HepG2 (cell line): ENCODE measurements around the gene NHP2. TPM values are rescaled to one million over a fixed set of nuclear protein-coding genes. Genes with fewer than 3 reads are reported as not detected.
A peak's percentile ranks its signal among the peaks of the same experiment; 100 is the strongest.

Source experiments
- HMG20A ChIP-seq: IDR thresholded peaks from 2 replicates; pipeline ENCODE4 v1.6.1; 2016; ENCODE audit warnings: borderline replicate concordance
- HNF4G ChIP-seq, 2 experiments: sonication (generic) in 1 of 2; formaldehyde crosslinking in 1 of 2; IDR thresholded peaks; 2 replicates each; pipeline versions ENCODE4 v1.4.0 to v1.6.1; 2011 to 2020; ENCODE audit warnings: borderline replicate concordance in 2 of 2, low read depth in 2 of 2, mild to moderate bottlenecking in 2 of 2, low read length in 1 of 2, missing genetic modification reagents in 1 of 2, moderate library complexity in 1 of 2
- HNRNPLL ChIP-seq: fragments of 200-400 bp; formaldehyde crosslinking; IDR thresholded peaks from 2 replicates; pipeline ENCODE4 v1.6.1; 2017; ENCODE audit warnings: mild to moderate bottlenecking, low read depth, low read length; ENCODE audit not compliant: poor library complexity, severe bottlenecking
- IKZF4 ChIP-seq: sonication (generic); formaldehyde crosslinking; IDR thresholded peaks from 2 replicates; pipeline ENCODE4 v1.5.1; 2020; ENCODE audit warnings: borderline replicate concordance, mild to moderate bottlenecking, low read depth, missing genetic modification reagents; ENCODE audit errors: not compliant biosample characterization
- MTF2 ChIP-seq: sonication (generic); formaldehyde crosslinking; IDR thresholded peaks from 2 replicates; pipeline ENCODE4 v1.5.0; 2020; ENCODE audit warnings: missing genetic modification reagents, borderline replicate concordance
- MYNN ChIP-seq: sonication (generic); formaldehyde crosslinking; IDR thresholded peaks from 2 replicates; pipeline ENCODE4 v1.4.0; 2020; ENCODE audit warnings: mild to moderate bottlenecking, low read depth, missing genetic modification reagents
- NCOA2 ChIP-seq: sonication (generic); formaldehyde crosslinking; IDR thresholded peaks from 2 replicates; pipeline ENCODE4 v1.8.0; 2022; ENCODE audit warnings: inconsistent platforms
- NFE2 ChIP-seq: sonication (generic); formaldehyde crosslinking; IDR thresholded peaks from 2 replicates; pipeline ENCODE4 v1.4.0; 2020; ENCODE audit warnings: missing genetic modification reagents
- ZNF180 ChIP-seq: sonication (generic); formaldehyde crosslinking; IDR thresholded peaks from 2 replicates; pipeline ENCODE4 v1.4.0; 2020; ENCODE audit warnings: low read depth, missing genetic modification reagents, borderline replicate concordance
- ZNF224 ChIP-seq: sonication (generic); formaldehyde crosslinking; IDR thresholded peaks from 2 replicates; pipeline ENCODE4 v1.5.0; 2020; ENCODE audit warnings: mild to moderate bottlenecking, missing genetic modification reagents
- polyA plus RNA-seq, 8 experiments: library from polyadenylated mRNA; depleted of rRNA in 3 of 8; stranded (reverse) in 7 of 8; unstranded in 1 of 8; fragments of >200 nt; fragmentation: Illumina TruSeq in 4 of 8; extraction: Trizol in 4 of 8; gene quantifications; 2 replicates each; pipeline versions ENCODE4 v1.2.1 to v1.2.3, GENCODE V29; 2011 to 2016; ENCODE audit warnings: low read depth in 4 of 8, missing spikeins in 1 of 8, mixed read lengths in 1 of 8; ENCODE audit not compliant: insufficient read depth in 1 of 8
- total RNA-seq, 5 experiments: library from RNA; depleted of rRNA; stranded (reverse); fragments of >200 nt; fragmentation: Illumina TruSeq; extraction: Trizol; gene quantifications; 2 replicates each; pipeline ENCODE4 v1.2.3, GENCODE V29; 2016; ENCODE audit warnings: low read depth in 1 of 5
- TF ChIP-seq, protein P1 (sequence below), 2 experiments: fragments of 450-650 bp in 1 of 2; sonication (generic) in 1 of 2; formaldehyde crosslinking in 1 of 2; IDR thresholded peaks; 2 replicates each; pipeline versions ENCODE4 v1.6.1 to v1.8.0; 2016 to 2022; ENCODE audit warnings: antibody characterized with exemption in 1 of 2, mild to moderate bottlenecking in 1 of 2, missing genetic modification reagents in 1 of 2
- TF ChIP-seq, protein P2 (sequence below): sonication (generic); formaldehyde crosslinking; conservative IDR thresholded peaks from 2 replicates; pipeline ENCODE4 v1.8.0; 2022; ENCODE audit warnings: missing genetic modification reagents
- TF ChIP-seq, protein P3 (sequence below): sonication (generic); formaldehyde crosslinking; IDR thresholded peaks from 2 replicates; pipeline ENCODE4 v1.4.0; 2020; ENCODE audit warnings: missing genetic modification reagents

The NHP2 gene
- total and polyA plus RNA-seq, 2 of the 13 experiments (the other 11 are each of a cell fraction or from before 2014, with no cell fraction given) = 56.2 to 96.1 TPM

DNA sequence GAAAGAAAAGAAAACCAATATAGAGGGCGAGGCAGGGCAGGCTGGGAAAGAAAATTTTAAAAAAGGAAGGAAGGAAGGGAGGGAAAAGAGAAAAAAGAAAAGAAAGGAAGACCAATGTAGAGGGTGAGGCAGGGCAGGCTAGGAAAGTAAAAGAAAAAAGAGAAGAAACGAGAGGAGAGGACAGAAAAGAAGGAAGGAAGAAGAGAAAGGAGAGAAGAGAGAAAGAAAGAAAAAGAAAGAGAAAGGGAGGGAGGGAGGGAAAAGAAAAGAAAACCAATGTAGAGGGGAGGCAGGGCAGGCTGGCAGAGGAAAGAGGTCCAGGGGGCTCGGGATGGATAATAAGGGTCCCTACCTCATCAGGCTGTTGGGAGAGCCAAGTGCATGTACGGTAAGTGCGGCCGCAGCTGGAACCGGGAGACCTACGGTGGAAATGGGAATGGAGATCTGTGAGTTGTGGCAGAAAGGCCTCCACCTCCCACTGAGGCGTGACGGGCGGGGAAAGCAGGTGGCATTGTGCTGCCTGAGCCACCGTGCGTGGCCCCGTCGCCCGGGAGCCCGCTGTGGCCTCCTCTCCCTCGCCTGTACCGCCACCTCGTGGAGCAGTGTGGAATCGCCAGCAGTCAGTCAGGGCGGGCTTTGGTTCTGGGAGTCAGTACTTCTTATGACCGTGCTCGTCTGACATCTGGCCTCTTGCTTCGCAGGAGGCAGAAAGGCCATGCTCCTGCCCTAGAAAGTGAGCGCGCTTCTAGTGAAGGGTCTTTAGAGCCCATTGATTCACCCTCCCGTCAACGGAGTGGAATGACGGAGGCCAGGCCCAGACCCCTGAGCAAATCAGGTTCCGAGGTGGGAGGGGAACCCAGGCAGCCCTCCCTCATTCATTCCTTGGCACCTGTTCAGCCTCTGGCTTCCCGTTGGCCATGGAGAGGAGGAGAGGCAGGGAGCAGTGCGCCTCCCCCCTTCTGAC is 10.4 kb upstream of the NHP2 start (continued):
- TF ChIP-seq, protein P1, sequence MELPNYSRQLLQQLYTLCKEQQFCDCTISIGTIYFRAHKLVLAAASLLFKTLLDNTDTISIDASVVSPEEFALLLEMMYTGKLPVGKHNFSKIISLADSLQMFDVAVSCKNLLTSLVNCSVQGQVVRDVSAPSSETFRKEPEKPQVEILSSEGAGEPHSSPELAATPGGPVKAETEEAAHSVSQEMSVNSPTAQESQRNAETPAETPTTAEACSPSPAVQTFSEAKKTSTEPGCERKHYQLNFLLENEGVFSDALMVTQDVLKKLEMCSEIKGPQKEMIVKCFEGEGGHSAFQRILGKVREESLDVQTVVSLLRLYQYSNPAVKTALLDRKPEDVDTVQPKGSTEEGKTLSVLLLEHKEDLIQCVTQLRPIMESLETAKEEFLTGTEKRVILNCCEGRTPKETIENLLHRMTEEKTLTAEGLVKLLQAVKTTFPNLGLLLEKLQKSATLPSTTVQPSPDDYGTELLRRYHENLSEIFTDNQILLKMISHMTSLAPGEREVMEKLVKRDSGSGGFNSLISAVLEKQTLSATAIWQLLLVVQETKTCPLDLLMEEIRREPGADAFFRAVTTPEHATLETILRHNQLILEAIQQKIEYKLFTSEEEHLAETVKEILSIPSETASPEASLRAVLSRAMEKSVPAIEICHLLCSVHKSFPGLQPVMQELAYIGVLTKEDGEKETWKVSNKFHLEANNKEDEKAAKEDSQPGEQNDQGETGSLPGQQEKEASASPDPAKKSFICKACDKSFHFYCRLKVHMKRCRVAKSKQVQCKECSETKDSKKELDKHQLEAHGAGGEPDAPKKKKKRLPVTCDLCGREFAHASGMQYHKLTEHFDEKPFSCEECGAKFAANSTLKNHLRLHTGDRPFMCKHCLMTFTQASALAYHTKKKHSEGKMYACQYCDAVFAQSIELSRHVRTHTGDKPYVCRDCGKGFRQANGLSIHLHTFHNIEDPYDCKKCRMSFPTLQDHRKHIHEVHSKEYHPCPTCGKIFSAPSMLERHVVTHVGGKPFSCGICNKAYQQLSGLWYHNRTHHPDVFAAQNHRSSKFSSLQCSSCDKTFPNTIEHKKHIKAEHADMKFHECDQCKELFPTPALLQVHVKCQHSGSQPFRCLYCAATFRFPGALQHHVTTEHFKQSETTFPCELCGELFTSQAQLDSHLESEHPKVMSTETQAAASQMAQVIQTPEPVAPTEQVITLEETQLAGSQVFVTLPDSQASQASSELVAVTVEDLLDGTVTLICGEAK (IDR thresholded peaks at IDR 0.05) = no peak
- TF ChIP-seq, protein P1 (CRISPR knock-in tag; IDR thresholded peaks at IDR 0.05) = no peak
- peak; percentile 63 for TF ChIP-seq IKZF4 (CRISPR knock-in tag)
- TF ChIP-seq, protein P2, sequence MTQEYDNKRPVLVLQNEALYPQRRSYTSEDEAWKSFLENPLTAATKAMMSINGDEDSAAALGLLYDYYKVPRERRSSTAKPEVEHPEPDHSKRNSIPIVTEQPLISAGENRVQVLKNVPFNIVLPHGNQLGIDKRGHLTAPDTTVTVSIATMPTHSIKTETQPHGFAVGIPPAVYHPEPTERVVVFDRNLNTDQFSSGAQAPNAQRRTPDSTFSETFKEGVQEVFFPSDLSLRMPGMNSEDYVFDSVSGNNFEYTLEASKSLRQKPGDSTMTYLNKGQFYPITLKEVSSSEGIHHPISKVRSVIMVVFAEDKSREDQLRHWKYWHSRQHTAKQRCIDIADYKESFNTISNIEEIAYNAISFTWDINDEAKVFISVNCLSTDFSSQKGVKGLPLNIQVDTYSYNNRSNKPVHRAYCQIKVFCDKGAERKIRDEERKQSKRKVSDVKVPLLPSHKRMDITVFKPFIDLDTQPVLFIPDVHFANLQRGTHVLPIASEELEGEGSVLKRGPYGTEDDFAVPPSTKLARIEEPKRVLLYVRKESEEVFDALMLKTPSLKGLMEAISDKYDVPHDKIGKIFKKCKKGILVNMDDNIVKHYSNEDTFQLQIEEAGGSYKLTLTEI (CRISPR knock-in tag) = no peak
- TF ChIP-seq ZNF224 (CRISPR knock-in tag) = no peak
- TF ChIP-seq HNF4G (IDR thresholded peaks at IDR 0.05; ENCODE audit: borderline replicate concordance, low read depth, low read length) = no peak
- no peak for TF ChIP-seq HNF4G (CRISPR knock-in tag; IDR thresholded peaks at IDR 0.05; ENCODE audit: borderline replicate concordance, low read depth)
- no peak for TF ChIP-seq ZNF180
- peak; percentile 37 for TF ChIP-seq HNRNPLL
- TF ChIP-seq NFE2 (CRISPR knock-in tag) = no peak
- no peak for TF ChIP-seq HMG20A (CRISPR knock-in tag)
- TF ChIP-seq MYNN (CRISPR knock-in tag) = no peak
- 0 out of 2 replicates have a peak, but pooled peaks have one; percentile 24 for TF ChIP-seq MTF2 (CRISPR knock-in tag)
- TF ChIP-seq NCOA2 = 0 out of 2 replicates have a peak, but pooled peaks have one; percentile 17
- TF ChIP-seq, protein P3, sequence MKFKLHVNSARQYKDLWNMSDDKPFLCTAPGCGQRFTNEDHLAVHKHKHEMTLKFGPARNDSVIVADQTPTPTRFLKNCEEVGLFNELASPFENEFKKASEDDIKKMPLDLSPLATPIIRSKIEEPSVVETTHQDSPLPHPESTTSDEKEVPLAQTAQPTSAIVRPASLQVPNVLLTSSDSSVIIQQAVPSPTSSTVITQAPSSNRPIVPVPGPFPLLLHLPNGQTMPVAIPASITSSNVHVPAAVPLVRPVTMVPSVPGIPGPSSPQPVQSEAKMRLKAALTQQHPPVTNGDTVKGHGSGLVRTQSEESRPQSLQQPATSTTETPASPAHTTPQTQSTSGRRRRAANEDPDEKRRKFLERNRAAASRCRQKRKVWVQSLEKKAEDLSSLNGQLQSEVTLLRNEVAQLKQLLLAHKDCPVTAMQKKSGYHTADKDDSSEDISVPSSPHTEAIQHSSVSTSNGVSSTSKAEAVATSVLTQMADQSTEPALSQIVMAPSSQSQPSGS (CRISPR knock-in tag) = no peak
